Spinal cord (tissue), 10 donors: Measurements from ENCODE around the gene BOD1L1. TPM values are rescaled to one million over a fixed set of nuclear protein-coding genes. Genes with fewer than 3 reads are reported as not detected.

Experiments used
- DNase-seq, 6 donors: peaks; one replicate each; pipeline versions ENCODE4 v3.0.0 to v3.0.0-alpha.2; 2013 to 2015; ENCODE audit warnings: low spot score in 6 of 6, low read depth in 4 of 6
- H3K27ac ChIP-seq: one replicate; pipeline ENCODE4 v1.5.1; 2013; ENCODE audit warnings: low read depth, low read length, control low read depth
- H3K27me3 ChIP-seq: one replicate; pipeline ENCODE4 v1.6.1; 2013; ENCODE audit warnings: low read length; ENCODE audit not compliant: control insufficient read depth, insufficient read depth
- H3K36me3 ChIP-seq: one replicate; pipeline ENCODE4 v1.6.1; 2013; ENCODE audit warnings: low read length; ENCODE audit not compliant: control insufficient read depth, insufficient read depth
- H3K4me1 ChIP-seq: one replicate; pipeline ENCODE4 v1.6.1; 2013; ENCODE audit warnings: low read length; ENCODE audit not compliant: control insufficient read depth, insufficient read depth
- H3K4me3 ChIP-seq: one replicate; pipeline ENCODE4 v1.5.1; 2013; ENCODE audit warnings: low read depth, low read length, control low read depth
- H3K9me3 ChIP-seq: one replicate; pipeline ENCODE4 v1.6.1; 2013; ENCODE audit warnings: low read length; ENCODE audit not compliant: control insufficient read depth, insufficient read depth
- WGBS: methylation state at CpG from one replicate; pipeline ENCODE4 v1.1.5; 2013; ENCODE audit warnings: missing lambda C conversion rate; ENCODE audit not compliant: insufficient coverage; 5-methylcytosine and 5-hydroxymethylcytosine counted together
- polyA plus RNA-seq, 2 donors: library from polyadenylated mRNA; unstranded; fragments of 120-200 nt; gene quantifications; one replicate each; pipeline ENCODE4 v1.2.1, GENCODE V29; 2013; ENCODE audit not compliant: insufficient read length in 2 of 2
- total RNA-seq, 2 donors: library from RNA; depleted of rRNA in 1 of 2; stranded (reverse); fragments of 120-200 nt in 1 of 2; fragments of >200 nt in 1 of 2; gene quantifications; one replicate each; pipeline versions ENCODE4 v1.2.3 to v1.2.4, GENCODE V29; 2013 to 2014
- donor health status: healthy.

The BOD1L1 gene
- total and polyA plus RNA-seq, 4 donors, result 50.4 to 66.9 (median 52.6) TPM

DNA sequence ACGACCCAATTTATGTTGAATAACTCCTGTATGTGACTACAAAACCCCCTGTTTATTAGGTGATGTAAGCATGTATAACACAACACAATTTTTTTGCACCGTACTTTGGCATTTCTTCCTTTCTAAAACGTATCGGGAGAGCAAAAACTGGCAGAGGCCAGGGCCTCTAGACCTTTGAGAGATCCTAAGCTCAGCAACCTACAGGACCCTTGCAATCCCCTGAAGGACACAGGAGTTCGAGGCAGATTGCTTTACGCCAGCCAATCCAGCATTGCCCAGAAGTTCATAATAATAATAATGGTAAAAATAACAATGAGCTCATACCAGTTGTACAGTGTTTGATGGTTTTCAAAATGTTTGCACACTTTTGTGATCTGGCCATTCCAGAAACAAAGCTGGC lies 90.9 kb downstream of the BOD1L1 start:
- no peak for DNase-seq

DNA sequence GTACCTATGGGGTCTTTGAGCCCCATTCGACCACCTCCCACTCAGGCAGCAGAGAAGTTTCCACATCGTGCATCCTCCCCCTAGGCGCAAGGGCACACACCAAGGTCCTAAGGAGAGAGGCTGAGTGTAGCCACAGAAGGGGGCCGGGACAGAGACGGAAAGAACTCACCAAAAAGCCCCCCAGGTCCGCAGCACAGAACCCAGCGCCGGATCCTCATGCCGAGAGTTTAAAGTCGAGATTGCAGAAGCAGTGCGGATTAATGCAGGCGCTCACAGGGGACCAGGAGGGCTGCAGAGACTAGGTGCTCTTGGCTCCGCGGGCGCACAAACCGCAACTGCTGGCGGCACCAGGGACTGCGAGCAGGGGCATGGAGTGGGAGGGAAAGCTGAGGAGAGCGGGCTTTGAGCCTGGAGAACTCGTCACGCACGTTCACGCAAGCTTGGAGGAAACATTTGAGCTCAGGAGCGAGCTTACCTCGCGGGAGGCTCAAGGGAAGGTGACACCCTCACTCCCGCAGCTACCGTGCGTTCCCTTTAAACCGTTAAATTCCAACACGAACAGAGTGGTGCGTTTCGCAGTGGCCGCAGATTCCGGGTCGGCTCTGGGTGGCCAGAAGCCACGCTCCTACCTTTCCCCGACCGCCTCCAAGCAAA lies 91.7 kb downstream of the BOD1L1 start:
- DNase-seq, result peak in 1 of 6 donors; percentile 34
- peaks cover 36% of the 10 kb centered on the region for H3K4me1 ChIP-seq
- no peaks in the 10 kb centered on the region for H3K36me3 ChIP-seq
- no peak overlapping the region for H3K27ac ChIP-seq
- H3K27me3 ChIP-seq, result peaks cover 100% of the 10 kb centered on the region
- H3K9me3 ChIP-seq, result peaks cover 6% of the 10 kb centered on the region
- no peak overlapping the region for H3K4me3 ChIP-seq
- WGBS, result under 1% methylated on average over 39 of the region's 39 CpGs

More for the DNA sequence above, 90.9 kb downstream of the BOD1L1 start:
- Histone ChIP-seq H3K9me3 (peaks cover 6% of the 10 kb centered on the region), H3K4me1 (peaks cover 36% of the 10 kb centered on the region), H3K27me3 (peaks cover 100% of the 10 kb centered on the region), H3K4me3 (no peak overlapping the region), H3K36me3 (no peaks in the 10 kb centered on the region), H3K27ac (no peak overlapping the region)
- WGBS, result 9% methylated on average over 3 of the region's 6 CpGs

DNA sequence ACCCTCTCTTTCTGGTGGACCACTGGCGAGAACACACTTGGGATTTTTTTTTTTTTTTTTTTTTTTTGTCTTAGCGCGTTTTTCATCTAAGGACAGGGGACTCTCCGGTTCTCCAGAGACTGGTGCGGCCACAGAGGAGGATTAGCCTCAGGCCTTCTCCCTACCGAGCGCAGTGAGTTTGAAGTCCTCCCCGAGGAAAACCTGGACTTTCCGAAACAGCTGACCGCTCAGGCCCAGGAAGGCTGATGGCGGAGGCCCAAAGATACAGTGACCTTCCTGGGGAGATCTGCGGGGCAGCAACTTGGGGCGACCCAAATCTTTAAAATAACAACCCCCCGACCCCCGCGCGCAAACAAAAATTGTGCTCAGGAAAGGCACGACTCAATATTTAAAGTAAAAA lies 92.4 kb downstream of the BOD1L1 start:
- 3% methylated on average over 18 of the region's 18 CpGs for WGBS
- Histone ChIP-seq H3K4me1 (peaks cover 36% of the 10 kb centered on the region), H3K27ac (no peak overlapping the region), H3K36me3 (no peaks in the 10 kb centered on the region), H3K27me3 (peaks cover 100% of the 10 kb centered on the region), H3K4me3 (no peak overlapping the region), H3K9me3 (peaks cover 6% of the 10 kb centered on the region)
- DNase-seq, result no peak

DNA sequence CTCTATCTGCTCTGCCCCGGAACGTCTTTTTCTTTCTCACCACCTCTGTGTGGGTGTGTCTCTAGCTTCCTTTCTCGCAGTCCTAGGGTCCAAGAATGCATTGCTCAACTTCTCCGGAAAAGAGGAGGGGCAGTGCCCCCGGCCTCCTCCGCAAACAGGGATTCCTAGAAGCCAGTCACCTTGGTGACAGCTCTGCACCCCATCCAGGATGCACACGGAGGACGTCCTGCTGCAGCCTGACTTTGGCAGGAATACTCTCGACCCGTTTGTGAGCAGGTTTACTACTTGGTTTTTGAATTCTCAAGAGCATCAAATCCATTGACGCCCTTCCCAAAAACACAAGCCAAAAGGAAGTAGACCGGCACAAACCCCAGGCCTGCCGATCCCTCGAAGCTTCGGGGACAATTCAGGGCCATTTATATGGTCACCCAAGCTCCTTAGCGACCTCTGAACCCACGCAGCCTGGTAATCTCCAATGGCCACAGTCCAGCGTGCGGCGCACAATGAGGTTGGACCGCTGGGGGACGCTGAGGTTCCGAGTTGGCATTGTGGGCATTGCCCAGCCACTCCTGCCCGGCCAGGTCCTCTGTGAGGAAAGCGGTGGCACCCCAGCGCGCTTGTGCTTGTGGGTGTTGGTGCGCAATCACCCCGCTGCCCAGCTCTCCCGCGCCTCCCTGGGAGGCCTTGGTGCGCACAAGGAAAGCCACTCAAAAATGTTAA lies 93.0 kb downstream of the BOD1L1 start:
- no peak for DNase-seq
- 2% methylated on average over 30 of the region's 32 CpGs for WGBS
- H3K36me3 ChIP-seq, result no peaks in the 10 kb centered on the region
- no peak overlapping the region for H3K4me3 ChIP-seq
- H3K27ac ChIP-seq, result no peak overlapping the region
- peaks cover 32% of the 10 kb centered on the region for H3K4me1 ChIP-seq
- H3K27me3 ChIP-seq, result peaks cover 100% of the 10 kb centered on the region
- peaks cover 6% of the 10 kb centered on the region for H3K9me3 ChIP-seq

DNA sequence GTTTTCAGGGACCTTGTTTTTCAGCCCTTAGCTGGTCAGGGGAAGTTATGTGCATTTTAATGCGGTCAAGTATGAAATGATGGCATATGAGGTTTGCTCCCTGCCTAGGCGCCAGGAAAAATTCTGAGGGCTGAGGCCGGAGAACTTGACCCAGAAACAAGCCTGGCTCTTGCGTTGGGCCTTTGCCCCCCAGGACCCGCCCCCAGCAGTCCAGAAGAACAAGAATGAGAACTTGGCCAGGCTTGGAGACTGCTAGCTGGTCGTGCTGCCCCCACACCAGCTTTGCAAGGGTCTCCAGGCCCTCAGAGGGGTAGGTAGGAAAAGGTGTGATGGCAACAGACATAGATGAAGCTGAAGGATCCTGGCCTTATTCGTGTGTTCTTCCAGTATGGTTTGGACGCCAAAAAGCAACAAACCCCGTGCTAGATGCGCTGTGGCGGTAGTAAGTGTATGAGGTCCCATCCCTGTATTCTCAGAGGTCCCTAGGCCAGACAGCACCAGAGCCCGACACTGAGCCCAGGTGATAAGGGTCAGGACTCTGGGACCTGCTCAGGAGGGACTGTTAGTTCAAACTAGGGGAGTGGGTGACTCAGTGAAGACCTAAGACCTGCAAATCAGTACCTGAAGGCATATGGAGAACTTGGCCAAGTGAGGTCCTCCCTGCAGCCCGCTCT lies 93.7 kb downstream of the BOD1L1 start:
- H3K27ac ChIP-seq, result no peak overlapping the region
- peaks cover 6% of the 10 kb centered on the region for H3K9me3 ChIP-seq
- H3K27me3 ChIP-seq, result peaks cover 100% of the 10 kb centered on the region
- no peaks in the 10 kb centered on the region for H3K36me3 ChIP-seq
- H3K4me1 ChIP-seq, result peaks cover 32% of the 10 kb centered on the region
- no peak overlapping the region for H3K4me3 ChIP-seq
- DNase-seq, result no peak
- WGBS, result 9% methylated on average over 13 of the region's 13 CpGs

DNA sequence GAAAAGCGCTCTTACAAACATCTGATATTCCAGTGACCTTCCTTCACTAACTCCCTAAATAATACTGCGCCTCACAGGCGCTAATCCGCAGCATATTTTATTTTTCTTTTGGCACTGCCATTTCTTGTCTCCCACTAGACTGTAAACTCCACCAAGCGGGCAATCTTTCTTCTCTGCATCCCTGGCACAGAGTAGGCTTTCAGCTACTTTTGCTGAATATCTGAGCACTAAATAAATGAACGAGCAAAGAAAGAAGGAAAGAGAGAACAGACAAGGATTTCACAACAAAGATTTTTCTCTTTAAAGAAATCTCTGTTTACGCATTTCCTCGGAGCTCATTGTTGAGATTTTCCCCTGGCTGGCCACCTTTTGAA lies 95.9 kb downstream of the BOD1L1 start:
- Histone ChIP-seq H3K9me3 (no peaks in the 10 kb centered on the region), H3K27ac (no peak overlapping the region), H3K36me3 (no peaks in the 10 kb centered on the region), H3K27me3 (peaks cover 100% of the 10 kb centered on the region), H3K4me3 (no peak overlapping the region), H3K4me1 (peaks cover 25% of the 10 kb centered on the region)
- peak in 1 of 6 donors; percentile 21 for DNase-seq
- 3% methylated on average over 4 of the region's 8 CpGs for WGBS

DNA sequence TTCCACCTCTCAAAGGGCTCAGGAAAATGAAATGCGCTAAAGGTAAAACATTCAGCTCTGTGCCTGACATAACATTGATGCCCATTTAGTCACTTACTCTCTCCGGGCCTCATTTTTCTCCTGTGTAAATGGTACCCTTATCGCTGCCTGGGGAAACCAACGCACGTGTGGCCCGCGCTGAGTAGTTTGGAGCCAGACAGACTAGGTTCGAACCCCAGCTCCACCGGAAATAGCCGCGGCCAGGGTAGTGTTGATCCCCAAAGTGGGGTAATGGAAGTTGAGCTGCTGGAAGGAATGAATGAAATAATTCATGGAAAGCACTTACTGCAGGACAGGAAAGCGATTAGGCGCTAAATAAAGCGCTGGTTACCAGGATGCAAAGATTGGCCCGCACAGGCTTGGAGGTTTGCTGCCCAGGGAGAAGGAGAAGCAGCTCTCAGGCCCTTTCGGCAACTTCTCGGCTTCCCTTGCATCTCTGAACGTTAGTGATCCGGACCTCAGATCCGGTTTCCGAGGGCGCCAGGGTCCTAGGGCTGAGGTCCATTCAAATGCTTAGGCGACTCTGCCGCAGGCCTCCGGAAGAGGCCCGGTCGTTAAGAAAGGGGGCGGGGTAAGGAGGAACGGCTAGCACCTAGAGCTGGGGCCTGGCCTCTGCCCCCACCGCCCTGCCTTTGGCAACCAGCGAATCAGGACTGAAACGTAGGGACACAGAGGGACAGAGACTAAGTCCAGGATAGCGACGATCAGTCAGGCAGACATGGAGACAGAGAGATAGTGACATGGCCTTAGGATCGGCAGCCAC lies 96.5 kb downstream of the BOD1L1 start:
- no peaks in the 10 kb centered on the region for H3K9me3 ChIP-seq
- WGBS, result 3% methylated on average over 33 of the region's 35 CpGs
- DNase-seq, result peak in 1 of 6 donors; percentile 10
- H3K4me1 ChIP-seq, result peaks cover 23% of the 10 kb centered on the region
- H3K27ac ChIP-seq, result no peak overlapping the region
- H3K36me3 ChIP-seq, result no peaks in the 10 kb centered on the region
- peaks cover 100% of the 10 kb centered on the region for H3K27me3 ChIP-seq
- no peak overlapping the region for H3K4me3 ChIP-seq

DNA sequence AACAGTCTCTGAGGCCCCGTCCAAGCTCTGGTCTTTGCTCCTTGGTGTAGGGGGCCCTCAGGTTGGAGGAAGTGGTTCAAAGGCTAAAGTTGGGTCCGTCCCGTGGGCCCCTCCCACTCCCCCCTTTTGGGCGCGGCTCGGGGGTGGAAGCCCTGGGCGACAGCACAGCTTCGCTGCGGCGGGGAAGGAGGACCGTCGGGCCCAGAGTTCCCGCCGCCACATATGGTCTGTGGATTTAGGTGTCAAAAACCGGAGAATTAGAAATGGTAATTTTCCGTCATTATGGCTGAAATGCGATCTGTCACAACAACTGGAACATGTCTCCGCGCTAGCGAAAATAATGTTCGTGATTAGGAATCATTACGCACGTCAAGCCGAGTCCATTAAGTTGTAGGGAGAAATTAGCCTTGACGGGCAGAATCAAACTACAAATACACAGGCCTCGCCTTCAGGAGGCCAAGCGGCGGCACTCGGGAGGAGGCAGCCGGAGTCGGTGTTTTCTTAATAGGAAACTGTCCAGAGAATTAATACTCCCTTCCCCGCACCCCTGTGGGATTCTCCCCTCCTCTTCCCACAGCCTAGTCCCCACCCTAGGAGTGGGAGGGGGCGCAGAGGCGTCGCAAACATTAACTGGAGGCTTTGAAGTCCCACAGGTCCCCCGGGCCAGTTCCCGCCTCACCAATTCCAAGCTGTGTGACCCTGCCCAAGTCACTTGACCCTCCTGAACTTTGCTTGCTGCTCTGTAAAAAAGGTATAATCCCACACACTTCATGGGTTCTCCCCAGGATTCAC lies 98.2 kb downstream of the BOD1L1 start:
- Histone ChIP-seq H3K27me3 (peaks cover 100% of the 10 kb centered on the region), H3K4me3 (no peak overlapping the region), H3K4me1 (peaks cover 19% of the 10 kb centered on the region), H3K27ac (no peak overlapping the region), H3K9me3 (peaks cover 6% of the 10 kb centered on the region), H3K36me3 (no peaks in the 10 kb centered on the region)
- DNase-seq, result peak in 1 of 6 donors; percentile 57
- 2% methylated on average over 22 of the region's 37 CpGs for WGBS

DNA sequence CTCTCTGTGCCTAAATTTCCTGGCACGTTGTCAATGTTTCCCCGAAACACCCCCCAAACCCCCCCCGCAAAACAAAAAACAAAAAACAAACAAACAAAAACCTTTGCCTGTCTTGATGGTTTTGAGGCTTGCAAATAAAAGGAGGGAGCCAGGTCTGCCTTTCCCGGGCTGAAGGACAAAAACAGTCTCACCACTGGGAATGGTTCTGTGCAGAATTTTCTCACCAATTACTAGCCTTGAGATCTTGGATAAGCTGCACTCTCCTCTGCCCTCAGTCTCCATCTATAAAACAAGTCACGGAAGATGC lies 98.8 kb downstream of the BOD1L1 start:
- Histone ChIP-seq H3K36me3 (no peaks in the 10 kb centered on the region), H3K4me1 (peaks cover 19% of the 10 kb centered on the region), H3K27me3 (peaks cover 100% of the 10 kb centered on the region), H3K27ac (no peak overlapping the region), H3K9me3 (peaks cover 10% of the 10 kb centered on the region), H3K4me3 (no peak overlapping the region)
- peak in 1 of 6 donors; percentile 24 for DNase-seq
- WGBS, result 0% methylated on average over 3 of the region's 5 CpGs
